RWPE1 (cell line): ENCODE results near the gene HSD17B2.
A peak's percentile ranks its signal among the peaks of the same experiment; 100 is the strongest.

Experiments
- CTCF ChIA-PET: fragments of 350-600 bp; sonication (Branson Sonifier 250); formaldehyde crosslinking; extraction: SDS; loops from one replicate; lab custom pipeline; 2021; lab: Yijun Ruan, JAX
- POLR2A ChIA-PET: fragments of 400-600 bp; formaldehyde crosslinking; extraction: SDS; loops from one replicate; lab custom pipeline; 2020; ENCODE audit warnings: antibody characterized with exemption; ENCODE audit not compliant: low non-redundant PET; lab: Yijun Ruan, JAX
- DNase-seq: peaks from one replicate; pipeline ENCODE4 v3.0.0; 2012; ENCODE audit warnings: low spot score
- H3K27ac ChIP-seq: fragments of 450-650 bp; 2 replicates; pipeline ENCODE4 v1.5.1; 2017
- TF ChIP-seq, protein P1 (sequence below): fragments of 450-650 bp; conservative IDR thresholded peaks from 2 replicates; pipeline ENCODE4 v1.5.1; 2017; ENCODE audit warnings: low read depth, mild to moderate bottlenecking

Gene HSD17B2

GRCh38 chr16:82037666-82038065 lies 2.6 kb downstream of the HSD17B2 start:
- no peak for DNase-seq
- POLR2A ChIA-PET, result no interaction called here

DNA sequence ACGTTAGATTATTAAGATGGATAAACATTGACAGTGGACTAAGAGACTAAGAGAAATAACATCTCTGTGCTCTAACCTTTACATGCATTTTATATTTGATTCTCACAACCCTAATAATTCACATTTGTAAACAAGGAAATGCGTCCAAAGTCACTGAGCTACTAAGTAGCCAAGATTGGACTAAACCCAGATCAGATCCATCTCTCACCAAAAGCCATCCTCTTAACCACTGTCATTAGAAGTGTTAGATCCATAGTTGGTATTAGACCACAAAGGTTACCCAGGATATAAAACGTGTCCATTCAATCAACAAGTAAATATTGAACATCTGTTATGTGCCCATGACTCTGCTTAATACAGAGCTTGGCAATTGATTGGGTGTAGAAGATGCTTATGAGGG lies 5.2 kb downstream of the HSD17B2 start:
- no peak for DNase-seq
- CTCF ChIA-PET, result interaction anchor here (0.6 kb wide), 1 partner anchor 28 kb away, joined by 3 read pairs; no protein-coding TSS in a partner anchor

More at GRCh38 chr16:82037666-82038065, 2.6 kb downstream of the HSD17B2 start:
- TF ChIP-seq, protein P1, sequence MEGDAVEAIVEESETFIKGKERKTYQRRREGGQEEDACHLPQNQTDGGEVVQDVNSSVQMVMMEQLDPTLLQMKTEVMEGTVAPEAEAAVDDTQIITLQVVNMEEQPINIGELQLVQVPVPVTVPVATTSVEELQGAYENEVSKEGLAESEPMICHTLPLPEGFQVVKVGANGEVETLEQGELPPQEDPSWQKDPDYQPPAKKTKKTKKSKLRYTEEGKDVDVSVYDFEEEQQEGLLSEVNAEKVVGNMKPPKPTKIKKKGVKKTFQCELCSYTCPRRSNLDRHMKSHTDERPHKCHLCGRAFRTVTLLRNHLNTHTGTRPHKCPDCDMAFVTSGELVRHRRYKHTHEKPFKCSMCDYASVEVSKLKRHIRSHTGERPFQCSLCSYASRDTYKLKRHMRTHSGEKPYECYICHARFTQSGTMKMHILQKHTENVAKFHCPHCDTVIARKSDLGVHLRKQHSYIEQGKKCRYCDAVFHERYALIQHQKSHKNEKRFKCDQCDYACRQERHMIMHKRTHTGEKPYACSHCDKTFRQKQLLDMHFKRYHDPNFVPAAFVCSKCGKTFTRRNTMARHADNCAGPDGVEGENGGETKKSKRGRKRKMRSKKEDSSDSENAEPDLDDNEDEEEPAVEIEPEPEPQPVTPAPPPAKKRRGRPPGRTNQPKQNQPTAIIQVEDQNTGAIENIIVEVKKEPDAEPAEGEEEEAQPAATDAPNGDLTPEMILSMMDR, result no peak
- no peak overlapping the region for H3K27ac ChIP-seq
- CTCF ChIA-PET, result no interaction called here

GRCh38 chr16:82041542-82041941 lies 6.5 kb downstream of the HSD17B2 start:
- no peak overlapping the region for H3K27ac ChIP-seq
- TF ChIP-seq, protein P1, result no peak
- ChIA-PET POLR2A (no interaction called here), CTCF (interaction anchor here (0.7 kb wide), 1 partner anchor 87 kb away, joined by 3 read pairs; no protein-coding TSS in a partner anchor)
- DNase-seq, result no peak

More for the DNA sequence above, 5.2 kb downstream of the HSD17B2 start:
- TF ChIP-seq, protein P1, result no peak
- POLR2A ChIA-PET, result no interaction called here
- no peak overlapping the region for H3K27ac ChIP-seq

GRCh38 chr16:82042144-82042543 lies 7.1 kb downstream of the HSD17B2 start:
- H3K27ac ChIP-seq, result no peak overlapping the region
- POLR2A ChIA-PET, result no interaction called here
- CTCF ChIA-PET, result interaction anchor here (0.7 kb wide), 1 partner anchor 86 kb away, joined by 3 read pairs; no protein-coding TSS in a partner anchor
- TF ChIP-seq, protein P1, result no peak
- DNase-seq, result no peak

- POLR2A ChIA-PET, result no interaction called here
- no peak for DNase-seq
- TF ChIP-seq, protein P1, result no peak
- CTCF ChIA-PET, result no interaction called here
- no peak overlapping the region for H3K27ac ChIP-seq
Observed at GRCh38 chr16:82042846-82043245, 7.8 kb downstream of the HSD17B2 start.

DNA sequence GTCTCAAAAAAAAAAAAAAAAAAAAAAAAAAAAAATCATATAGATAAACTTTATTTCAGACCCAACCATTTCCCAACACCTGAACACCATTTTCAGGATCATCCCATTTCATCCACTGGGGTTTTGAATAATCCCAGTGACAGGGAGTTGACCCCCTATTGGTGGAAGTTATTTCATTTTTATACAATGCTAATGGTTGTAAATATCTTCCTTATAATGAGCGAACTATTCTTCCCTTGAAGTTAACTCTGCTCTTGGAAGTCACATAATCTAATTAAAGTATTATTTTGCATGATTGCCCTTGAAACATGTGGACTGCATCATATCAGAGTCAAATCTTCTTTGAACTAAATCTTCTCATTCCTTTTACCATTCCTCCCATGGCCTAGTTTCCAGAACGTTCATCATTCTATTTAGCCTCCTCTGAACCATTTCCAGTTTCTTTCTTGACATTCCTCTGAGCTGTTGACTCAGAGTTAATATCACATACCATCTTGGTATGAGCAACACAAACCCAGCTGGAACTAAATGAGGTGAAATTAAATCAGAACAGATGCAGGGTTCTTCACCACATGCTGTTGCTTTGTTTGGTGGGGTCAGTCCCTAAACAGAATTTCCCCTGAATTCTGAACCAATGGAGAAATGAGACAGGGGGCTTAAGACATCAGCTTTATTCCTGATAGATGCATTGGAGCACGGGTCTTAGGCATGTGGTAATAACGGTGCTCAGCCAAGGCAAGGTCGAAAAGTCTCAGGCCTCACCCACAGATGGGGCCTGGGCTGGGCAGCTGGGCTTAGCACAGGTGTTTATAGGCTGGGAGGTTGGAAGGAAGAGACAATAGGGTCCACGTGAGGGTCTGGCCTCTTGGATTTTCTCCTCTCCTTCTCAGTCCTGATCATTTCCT lies 8.9 kb downstream of the HSD17B2 start:
- TF ChIP-seq, protein P1, result no peak
- DNase-seq, result peak; percentile 29
- ChIA-PET CTCF (no interaction called here), POLR2A (no interaction called here)
- no peak overlapping the region for H3K27ac ChIP-seq
